Neural cell (in vitro differentiated cells): ENCODE measurements around the gene C6orf118. TPM values are rescaled to one million over a fixed set of nuclear protein-coding genes. Genes with fewer than 3 reads are reported as not detected.

Experiments used
- H2AFZ ChIP-seq: fragments of 200-600, 300-800 bp; sonication (generic), shearing (Covaris generic); 2 replicates; pipeline ENCODE4 v1.6.0; 2014; ENCODE audit warnings: low read depth, mild to moderate bottlenecking, antibody characterized with exemption, low read length, moderate library complexity
- H3F3A ChIP-seq: fragments of 200-600 bp; shearing (Covaris generic); 2 replicates; pipeline ENCODE4 v1.6.1; 2016; ENCODE audit warnings: mild to moderate bottlenecking, moderate library complexity, mixed read lengths, antibody characterized with exemption, low read length; ENCODE audit not compliant: insufficient read depth, poor library complexity, severe bottlenecking
- H3K27ac ChIP-seq: fragments of 200-600, 300-800 bp; sonication (generic), shearing (Covaris generic); 2 replicates; pipeline ENCODE4 v1.5.1; 2014; ENCODE audit warnings: mild to moderate bottlenecking, low read length, moderate library complexity
- H3K27me3 ChIP-seq: fragments of 300-800, 200-600 bp; sonication (generic), shearing (Covaris generic); 2 replicates; pipeline ENCODE4 v1.6.0; 2014; ENCODE audit warnings: mild to moderate bottlenecking, low read depth, low read length, moderate library complexity; ENCODE audit not compliant: insufficient read depth
- H3K36me3 ChIP-seq: fragments of 300-800, 200-600 bp; sonication (generic), shearing (Covaris generic); 2 replicates; pipeline ENCODE4 v1.5.1; 2014; ENCODE audit warnings: mild to moderate bottlenecking, antibody characterized with exemption, low read length, moderate library complexity; ENCODE audit not compliant: insufficient read depth
- H3K4me2 ChIP-seq: fragments of 300-800, 200-600 bp; sonication (generic), shearing (Covaris generic); 2 replicates; pipeline ENCODE4 v1.6.0; 2014; ENCODE audit warnings: mild to moderate bottlenecking, low read length
- H3K4me3 ChIP-seq: fragments of 300-800, 200-600 bp; sonication (generic), shearing (Covaris generic); 2 replicates; pipeline ENCODE4 v1.5.1; 2014; ENCODE audit warnings: mild to moderate bottlenecking, low read length, moderate library complexity
- H3K79me2 ChIP-seq: fragments of 200-600 bp; shearing (Covaris generic); replicated peaks from 2 replicates; pipeline ENCODE4 v1.6.0; 2014; ENCODE audit warnings: mild to moderate bottlenecking, low read length, moderate library complexity; ENCODE audit not compliant: insufficient read depth
- H3K9ac ChIP-seq: fragments of 300-800, 200-600 bp; sonication (generic), shearing (Covaris generic); 2 replicates; pipeline ENCODE4 v1.6.1; 2016; ENCODE audit warnings: mild to moderate bottlenecking, low read length, mixed read lengths
- H3K9me2 ChIP-seq: fragments of 200-600 bp; shearing (Covaris generic); 2 replicates; pipeline ENCODE4 v1.6.1; 2016; ENCODE audit warnings: mild to moderate bottlenecking, low read length, mixed read lengths; ENCODE audit not compliant: insufficient read depth
- H3K9me3 ChIP-seq: fragments of 200-600, 300-800 bp; sonication (generic), shearing (Covaris generic); 2 replicates; pipeline ENCODE4 v1.6.1; 2016; ENCODE audit warnings: mild to moderate bottlenecking, mixed run types, low read length, moderate library complexity, mixed read lengths
- H4K20me1 ChIP-seq: fragments of 200-600 bp; shearing (Covaris generic); 2 replicates; pipeline ENCODE4 v1.6.1; 2016; ENCODE audit warnings: mild to moderate bottlenecking, mixed run types; ENCODE audit not compliant: insufficient read depth
- CTCF ChIP-seq: fragments of 450-650 bp; IDR thresholded peaks from 2 replicates; pipeline ENCODE4 v1.5.1; 2014; ENCODE audit warnings: antibody characterized with exemption, mild to moderate bottlenecking, moderate library complexity; ENCODE audit not compliant: poor library complexity, severe bottlenecking
- EP300 ChIP-seq: fragments of 450-650 bp; conservative IDR thresholded peaks from 2 replicates; pipeline ENCODE4 v1.6.1; 2014; ENCODE audit warnings: antibody characterized with exemption, mild to moderate bottlenecking, moderate library complexity; ENCODE audit not compliant: poor library complexity, severe bottlenecking
- EZH2 ChIP-seq: fragments of 200-600, 300-800 bp; shearing (Covaris generic), sonication (generic); IDR thresholded peaks from 2 replicates; pipeline ENCODE4 v1.6.1; 2014; ENCODE audit warnings: antibody characterized with exemption, low read length, borderline replicate concordance, mild to moderate bottlenecking; ENCODE audit not compliant: insufficient read depth, poor library complexity, severe bottlenecking
- MXI1 ChIP-seq: fragments of 450-650 bp; conservative IDR thresholded peaks from 2 replicates; pipeline ENCODE4 v1.6.1; 2014; ENCODE audit warnings: antibody characterized with exemption, mild to moderate bottlenecking; ENCODE audit not compliant: poor library complexity, severe bottlenecking
- POLR2AphosphoS5 ChIP-seq: IDR thresholded peaks from 2 replicates; pipeline ENCODE4 v1.6.1; 2012
- RAD21 ChIP-seq: fragments of 450-650 bp; conservative IDR thresholded peaks from 2 replicates; pipeline ENCODE4 v1.6.1; 2014; ENCODE audit warnings: antibody characterized with exemption, mild to moderate bottlenecking, moderate library complexity
- REST ChIP-seq: IDR thresholded peaks from 2 replicates; pipeline ENCODE4 v1.6.1; 2012; ENCODE audit warnings: borderline replicate concordance
- SMC3 ChIP-seq: fragments of 450-650 bp; conservative IDR thresholded peaks from 2 replicates; pipeline ENCODE4 v1.6.1; 2014; ENCODE audit warnings: antibody characterized with exemption, mild to moderate bottlenecking, moderate library complexity; ENCODE audit not compliant: poor library complexity
- TAF1 ChIP-seq: IDR thresholded peaks from 2 replicates; pipeline ENCODE4 v1.6.1; 2012; ENCODE audit warnings: low read depth
- polyA plus RNA-seq: library from polyadenylated mRNA; depleted of rRNA; stranded (reverse); fragments of >200 nt; gene quantifications from 2 replicates; pipeline ENCODE4 v1.2.3, GENCODE V29; 2014

The C6orf118 gene
- polyA plus RNA-seq, 1 donor from 2014 or later, result 5.2 TPM

- no peaks in the 10 kb centered on the region for H4K20me1 ChIP-seq
- H3F3A ChIP-seq, result no peaks in the 10 kb centered on the region
- H3K79me2 ChIP-seq, result no peaks in the 10 kb centered on the region
- no peak overlapping the region for H3K27ac ChIP-seq
- H2AFZ ChIP-seq, result no peak overlapping the region
- no peak overlapping the region for H3K4me2 ChIP-seq
- H3K9me2 ChIP-seq, result no peaks in the 10 kb centered on the region
- no peaks in the 10 kb centered on the region for H3K36me3 ChIP-seq
- no peaks in the 10 kb centered on the region for H3K27me3 ChIP-seq
- no peaks in the 10 kb centered on the region for H3K9me3 ChIP-seq
- no peak overlapping the region for H3K4me3 ChIP-seq
- no peak overlapping the region for H3K9ac ChIP-seq
- TF ChIP-seq REST (no peak), RAD21 (no peak), EZH2 (no peak), MXI1 (no peak), EP300 (no peak), TAF1 (no peak), CTCF (no peak), POLR2AphosphoS5 (no peak), SMC3 (no peak)
Observed at GRCh38 chr6:165272585-165272984, 36.8 kb downstream of the C6orf118 start.

- Histone ChIP-seq H3K79me2 (no peaks in the 10 kb centered on the region), H3K27ac (no peak overlapping the region), H3K4me3 (no peak overlapping the region), H3K27me3 (no peaks in the 10 kb centered on the region), H3K9ac (no peak overlapping the region), H3K4me2 (no peak overlapping the region), H4K20me1 (no peaks in the 10 kb centered on the region), H3K36me3 (no peaks in the 10 kb centered on the region), H3K9me2 (no peaks in the 10 kb centered on the region), H2AFZ (no peak overlapping the region), H3F3A (no peaks in the 10 kb centered on the region), H3K9me3 (no peaks in the 10 kb centered on the region)
- TF ChIP-seq TAF1 (no peak), CTCF (no peak), EP300 (no peak), SMC3 (no peak), REST (no peak), POLR2AphosphoS5 (no peak), MXI1 (no peak), EZH2 (no peak), RAD21 (no peak)
Observed at GRCh38 chr6:165268987-165269386, 40.4 kb downstream of the C6orf118 start.
